ENCODE data around the gene RIT2. TPM values are rescaled to one million over a fixed set of nuclear protein-coding genes. Genes with fewer than 3 reads are reported as not detected.
"Not testable (repeated sequence)": the region's sequence is repeated elsewhere in the genome, so short reads cannot be mapped to it uniquely, and the experiment has no call there.

The RIT2 gene
- total and polyA plus RNA-seq, 5 donors from 2014 or later = not detected

- ATAC-seq (ENCODE audit: low read depth in 2 of 2) (no peak), DNase-seq (no peak)
- Histone ChIP-seq H3K36me3 (ENCODE audit: control insufficient read depth, insufficient read depth, low read length) (no peaks in the 10 kb centered on the region), H3K27ac (ENCODE audit: insufficient read depth, low read length, poor library complexity, severe bottlenecking) (no peak overlapping the region), H3K4me3 (ENCODE audit: low read depth, low read length) (no peak overlapping the region), H3K4me1 (ENCODE audit: control insufficient read depth, insufficient read depth, low read length, poor library complexity, severe bottlenecking) (no peaks in the 10 kb centered on the region), H3K27me3 (ENCODE audit: control insufficient read depth, insufficient read depth, low read length) (no peaks in the 10 kb centered on the region), H3K9me3 (ENCODE audit: control insufficient read depth in 2 of 2, low read length in 2 of 2) (no peaks in the 10 kb centered on the region)
- no peak overlapping the region for H3K27ac Mint-ChIP-seq
- H3K9me3 Mint-ChIP-seq = peaks cover 0 to 15% (median 0%) of the 10 kb centered on the region in 7 donors
- no peaks in the 10 kb centered on the region for H3K27me3 Mint-ChIP-seq
- H3K4me3 Mint-ChIP-seq = no peak overlapping the region
- H3K4me1 Mint-ChIP-seq = no peaks in the 10 kb centered on the region
- H3K36me3 Mint-ChIP-seq = no peaks in the 10 kb centered on the region
These were observed 373.0 kb downstream of the RIT2 start for GRCh38 chr18:42742474-42742873.

GRCh38 chr18:42741805-42742347 is 373.6 kb downstream of the RIT2 start:
- not testable (repeated sequence) for H3K36me3 Mint-ChIP-seq; H3K36me3 ChIP-seq (ENCODE audit: control insufficient read depth, insufficient read depth, low read length); H3K4me1 Mint-ChIP-seq; H3K27me3 ChIP-seq (ENCODE audit: control insufficient read depth, insufficient read depth, low read length); H3K27me3 Mint-ChIP-seq; H3K9me3 ChIP-seq (ENCODE audit: control insufficient read depth in 2 of 2, low read length in 2 of 2); H3K4me3 Mint-ChIP-seq; DNase-seq; H3K4me3 ChIP-seq (ENCODE audit: low read depth, low read length); H3K27ac ChIP-seq (ENCODE audit: insufficient read depth, low read length, poor library complexity, severe bottlenecking); H3K4me1 ChIP-seq (ENCODE audit: control insufficient read depth, insufficient read depth, low read length, poor library complexity, severe bottlenecking); H3K27ac Mint-ChIP-seq; ATAC-seq (ENCODE audit: low read depth in 2 of 2)
- H3K9me3 Mint-ChIP-seq = peaks cover 0 to 15% (median 0%) of the 10 kb centered on the region in 7 donors

GRCh38 chr18:42741299-42741698 is 374.2 kb downstream of the RIT2 start:
- not testable (repeated sequence) for H3K27me3 ChIP-seq (ENCODE audit: control insufficient read depth, insufficient read depth, low read length); H3K4me1 Mint-ChIP-seq; H3K9me3 ChIP-seq (ENCODE audit: control insufficient read depth in 2 of 2, low read length in 2 of 2); H3K27ac ChIP-seq (ENCODE audit: insufficient read depth, low read length, poor library complexity, severe bottlenecking); H3K4me3 ChIP-seq (ENCODE audit: low read depth, low read length); H3K4me3 Mint-ChIP-seq; H3K36me3 ChIP-seq (ENCODE audit: control insufficient read depth, insufficient read depth, low read length); H3K36me3 Mint-ChIP-seq; DNase-seq; H3K27me3 Mint-ChIP-seq; H3K4me1 ChIP-seq (ENCODE audit: control insufficient read depth, insufficient read depth, low read length, poor library complexity, severe bottlenecking); ATAC-seq (ENCODE audit: low read depth in 2 of 2); H3K27ac Mint-ChIP-seq
- H3K9me3 Mint-ChIP-seq = peaks cover 0 to 15% (median 0%) of the 10 kb centered on the region in 7 donors

- no peak overlapping the region for H3K4me3 Mint-ChIP-seq
- no peaks in the 10 kb centered on the region for H3K9me3 ChIP-seq (ENCODE audit: control insufficient read depth in 2 of 2, low read length in 2 of 2)
- no peaks in the 10 kb centered on the region for H3K4me1 ChIP-seq (ENCODE audit: control insufficient read depth, insufficient read depth, low read length, poor library complexity, severe bottlenecking)
- H3K27ac ChIP-seq (ENCODE audit: insufficient read depth, low read length, poor library complexity, severe bottlenecking) = no peak overlapping the region
- H3K9me3 Mint-ChIP-seq = peaks cover 0 to 15% (median 6%) of the 10 kb centered on the region in 7 donors
- H3K27ac Mint-ChIP-seq = no peak overlapping the region
- no peaks in the 10 kb centered on the region for H3K36me3 ChIP-seq (ENCODE audit: control insufficient read depth, insufficient read depth, low read length)
- H3K36me3 Mint-ChIP-seq = no peaks in the 10 kb centered on the region
- no peaks in the 10 kb centered on the region for H3K27me3 Mint-ChIP-seq
- H3K4me3 ChIP-seq (ENCODE audit: low read depth, low read length) = no peak overlapping the region
- H3K4me1 Mint-ChIP-seq = no peaks in the 10 kb centered on the region
- no peaks in the 10 kb centered on the region for H3K27me3 ChIP-seq (ENCODE audit: control insufficient read depth, insufficient read depth, low read length)
- ATAC-seq (ENCODE audit: low read depth in 2 of 2) (no peak), DNase-seq (no peak)
These were observed 379.4 kb downstream of the RIT2 start for GRCh38 chr18:42736074-42736473.

GRCh38 chr18:42734520-42734919 is 381.0 kb downstream of the RIT2 start:
- no peak overlapping the region for H3K27ac Mint-ChIP-seq
- ATAC-seq (ENCODE audit: low read depth in 2 of 2) (no peak), DNase-seq (no peak)
- no peaks in the 10 kb centered on the region for H3K27me3 Mint-ChIP-seq
- H3K36me3 Mint-ChIP-seq = no peaks in the 10 kb centered on the region
- H3K27me3 ChIP-seq (ENCODE audit: control insufficient read depth, insufficient read depth, low read length) = no peaks in the 10 kb centered on the region
- no peak overlapping the region for H3K27ac ChIP-seq (ENCODE audit: insufficient read depth, low read length, poor library complexity, severe bottlenecking)
- peaks cover 0 to 15% (median 9%) of the 10 kb centered on the region in 7 donors for H3K9me3 Mint-ChIP-seq
- no peaks in the 10 kb centered on the region for H3K9me3 ChIP-seq (ENCODE audit: control insufficient read depth in 2 of 2, low read length in 2 of 2)
- no peak overlapping the region for H3K4me3 ChIP-seq (ENCODE audit: low read depth, low read length)
- H3K4me1 Mint-ChIP-seq = no peaks in the 10 kb centered on the region
- H3K4me1 ChIP-seq (ENCODE audit: control insufficient read depth, insufficient read depth, low read length, poor library complexity, severe bottlenecking) = no peaks in the 10 kb centered on the region
- H3K4me3 Mint-ChIP-seq = no peak overlapping the region
- no peaks in the 10 kb centered on the region for H3K36me3 ChIP-seq (ENCODE audit: control insufficient read depth, insufficient read depth, low read length)

GRCh38 chr18:42730272-42730671 is 385.2 kb downstream of the RIT2 start:
- H3K4me1 Mint-ChIP-seq = no peaks in the 10 kb centered on the region
- H3K4me1 ChIP-seq (ENCODE audit: control insufficient read depth, insufficient read depth, low read length, poor library complexity, severe bottlenecking) = no peaks in the 10 kb centered on the region
- DNase-seq (no peak), ATAC-seq (ENCODE audit: low read depth in 2 of 2) (no peak)
- no peaks in the 10 kb centered on the region for H3K27me3 ChIP-seq (ENCODE audit: control insufficient read depth, insufficient read depth, low read length)
- no peak overlapping the region for H3K4me3 Mint-ChIP-seq
- H3K27ac Mint-ChIP-seq = no peak overlapping the region
- peaks cover 0 to 16% (median 9%) of the 10 kb centered on the region in 7 donors for H3K9me3 Mint-ChIP-seq
- H3K36me3 ChIP-seq (ENCODE audit: control insufficient read depth, insufficient read depth, low read length) = no peaks in the 10 kb centered on the region
- no peak overlapping the region for H3K4me3 ChIP-seq (ENCODE audit: low read depth, low read length)
- no peak overlapping the region for H3K27ac ChIP-seq (ENCODE audit: insufficient read depth, low read length, poor library complexity, severe bottlenecking)
- H3K27me3 Mint-ChIP-seq = peaks cover 4% of the 10 kb centered on the region
- H3K36me3 Mint-ChIP-seq = no peaks in the 10 kb centered on the region
- no peaks in the 10 kb centered on the region for H3K9me3 ChIP-seq (ENCODE audit: control insufficient read depth in 2 of 2, low read length in 2 of 2)

DNA sequence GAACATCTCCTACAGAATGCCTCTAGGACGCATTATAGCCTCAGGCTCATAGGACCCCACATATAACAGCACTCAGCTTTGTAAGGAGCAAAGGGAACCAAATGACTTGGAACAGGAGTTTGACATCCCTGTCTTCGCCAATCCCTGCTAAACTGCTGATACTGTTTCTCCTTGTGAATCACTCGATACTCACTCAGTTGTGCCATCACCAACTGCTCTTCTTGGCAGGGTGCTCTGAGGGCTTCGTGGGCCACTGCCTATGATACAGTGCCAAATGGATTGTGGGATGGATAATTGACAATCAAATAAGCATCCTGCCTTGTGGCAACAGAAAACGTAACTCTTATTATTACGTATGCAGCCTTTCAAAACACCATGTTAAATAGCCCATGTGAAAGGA is 396.3 kb downstream of the RIT2 start:
- no peak for ATAC-seq (ENCODE audit: low read depth in 2 of 2)
- Mint-ChIP-seq H3K4me1 (no peaks in the 10 kb centered on the region), H3K36me3 (no peaks in the 10 kb centered on the region)

DNA sequence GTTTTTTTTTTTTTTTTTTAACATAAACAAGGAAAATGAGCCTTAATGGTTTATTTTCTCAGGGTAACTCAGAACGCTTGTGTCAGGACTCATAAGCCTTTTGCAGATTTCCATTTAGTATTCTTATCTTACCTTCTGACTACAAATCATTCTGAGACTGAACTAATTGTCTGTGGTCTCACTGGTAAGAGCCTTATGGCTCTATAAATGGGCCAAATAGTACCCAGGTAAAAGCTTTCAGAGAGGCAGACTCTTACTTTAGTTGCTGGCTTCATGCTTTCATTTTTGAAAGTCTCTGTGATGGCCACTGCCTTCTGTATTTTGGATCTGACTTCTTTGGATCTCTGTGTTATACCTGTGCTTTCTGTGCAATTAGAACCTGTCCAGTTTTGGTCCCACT is 403.4 kb downstream of the RIT2 start:
- Mint-ChIP-seq H3K4me3 (no peak overlapping the region), H3K27me3 (peaks cover 4% of the 10 kb centered on the region), H3K4me1 (no peaks in the 10 kb centered on the region), H3K27ac (no peak overlapping the region), H3K36me3 (no peaks in the 10 kb centered on the region), H3K9me3 (peaks cover 0 to 6% (median 1%) of the 10 kb centered on the region in 7 donors)
- ATAC-seq (ENCODE audit: low read depth in 2 of 2) (no peak), DNase-seq (no peak)
- no peaks in the 10 kb centered on the region for H3K4me1 ChIP-seq (ENCODE audit: control insufficient read depth, insufficient read depth, low read length, poor library complexity, severe bottlenecking)
- no peaks in the 10 kb centered on the region for H3K9me3 ChIP-seq (ENCODE audit: control insufficient read depth in 2 of 2, low read length in 2 of 2)
- no peaks in the 10 kb centered on the region for H3K27me3 ChIP-seq (ENCODE audit: control insufficient read depth, insufficient read depth, low read length)
- no peak overlapping the region for H3K4me3 ChIP-seq (ENCODE audit: low read depth, low read length)
- no peaks in the 10 kb centered on the region for H3K36me3 ChIP-seq (ENCODE audit: control insufficient read depth, insufficient read depth, low read length)
- H3K27ac ChIP-seq (ENCODE audit: insufficient read depth, low read length, poor library complexity, severe bottlenecking) = no peak overlapping the region

More for the DNA sequence above, 396.3 kb downstream of the RIT2 start:
- Histone ChIP-seq H3K4me1 (ENCODE audit: control insufficient read depth, insufficient read depth, low read length, poor library complexity, severe bottlenecking) (no peaks in the 10 kb centered on the region), H3K4me3 (ENCODE audit: low read depth, low read length) (no peak overlapping the region), H3K9me3 (ENCODE audit: control insufficient read depth in 2 of 2, low read length in 2 of 2) (no peaks in the 10 kb centered on the region), H3K27ac (ENCODE audit: insufficient read depth, low read length, poor library complexity, severe bottlenecking) (no peak overlapping the region), H3K27me3 (ENCODE audit: control insufficient read depth, insufficient read depth, low read length) (no peaks in the 10 kb centered on the region), H3K36me3 (ENCODE audit: control insufficient read depth, insufficient read depth, low read length) (no peaks in the 10 kb centered on the region)
- Mint-ChIP-seq H3K9me3 (peaks cover 2 to 17% (median 5%) of the 10 kb centered on the region in 7 donors), H3K27ac (no peak overlapping the region), H3K27me3 (no peaks in the 10 kb centered on the region), H3K4me3 (no peak overlapping the region)
- no peak for DNase-seq
